ENCODE measurements around the gene NAALADL2.

- no peak for TF ChIP-seq CTCF (IDR thresholded peaks at IDR 0.05)
- TF ChIP-seq POLR2A (IDR thresholded peaks at IDR 0.05; ENCODE audit: low read depth) = no peak
Observed at GRCh38 chr3:175413926-175414325, 554.8 kb downstream of the NAALADL2 start.
